SK-N-DZ (cell line): Measurements from ENCODE around the gene THYN1.

ENCODE experiments used
- DNase-seq: peaks from one replicate; pipeline ENCODE4 v3.0.0-alpha.2; 2015; ENCODE audit warnings: low spot score

The THYN1 gene

GRCh38 chr11:134223836-134224709, 29.1 kb downstream of the THYN1 start, which contains the start of the genes NCAPD3 and VPS26B:
Gene NCAPD3 (minus strand): TSS chr11:134223967. CDS start chr11:134223926, 41 bp downstream.
Gene VPS26B (plus strand): TSS chr11:134224671. CDS start chr11:134225123, 452 bp downstream.
- DNase-seq, result peak; percentile 91

GRCh38 chr11:134223121-134223520, 30.0 kb downstream of the THYN1 start:
- no peak for DNase-seq

DNA sequence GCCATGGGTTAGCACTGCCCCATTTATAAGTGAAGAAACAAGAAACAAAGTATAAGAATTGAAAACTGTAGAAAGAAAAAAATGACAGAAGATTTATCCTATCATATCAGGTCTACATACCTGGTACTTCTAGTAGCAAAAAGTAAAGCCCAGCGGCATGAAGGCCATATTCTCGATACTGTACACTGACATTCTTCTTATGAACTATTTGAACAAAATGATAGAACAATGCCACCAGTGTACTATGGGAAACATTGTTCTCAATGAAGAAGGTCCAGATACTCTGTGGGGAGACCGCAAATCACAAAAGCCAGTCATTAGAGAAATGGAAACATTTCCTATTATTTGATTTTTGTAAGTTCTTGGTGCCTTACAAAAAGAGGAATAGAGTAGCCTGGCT, 36.3 kb downstream of the THYN1 start:
- no peak for DNase-seq

DNA sequence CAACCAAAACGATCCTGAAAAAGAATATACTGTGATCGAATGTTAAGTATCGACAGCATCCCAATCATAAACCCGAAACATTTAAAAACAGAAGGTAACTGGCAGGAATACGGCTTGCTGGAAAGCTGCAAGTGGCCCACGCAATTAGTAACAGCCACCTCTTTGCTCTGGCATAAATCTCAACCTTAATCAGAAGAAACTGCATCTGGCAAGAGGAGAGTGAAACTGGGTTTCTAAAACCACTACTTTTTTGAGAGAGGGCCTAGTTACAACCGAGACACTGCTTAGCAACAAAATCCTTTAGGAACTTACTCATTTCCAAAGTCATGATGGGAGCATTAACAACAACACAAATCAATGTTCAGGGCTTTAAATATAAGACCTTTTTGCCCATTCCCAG, 37.3 kb downstream of the THYN1 start:
- no peak for DNase-seq

GRCh38 chr11:134207538-134208239, 45.5 kb downstream of the THYN1 start:
- no peak for DNase-seq

DNA sequence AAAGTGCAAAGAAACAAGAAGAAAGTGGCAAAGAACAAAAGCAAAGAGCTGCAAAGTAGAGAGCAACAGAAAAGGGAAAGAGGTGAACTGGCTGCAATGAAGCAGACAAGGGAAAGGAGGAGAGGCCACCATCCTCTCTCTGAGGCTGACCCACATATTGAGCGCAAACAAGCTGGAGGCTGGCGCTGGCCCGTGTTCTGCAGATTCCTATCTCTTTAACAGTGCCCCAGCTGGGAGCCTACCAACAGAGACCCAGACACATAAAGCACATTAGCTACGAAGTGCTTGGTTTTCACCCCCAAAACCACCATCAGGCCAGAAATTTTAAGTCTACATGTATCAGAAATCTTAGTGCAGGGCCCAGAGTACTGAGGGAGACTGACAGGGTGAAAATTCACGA, 47.0 kb downstream of the THYN1 start:
- no peak for DNase-seq

GRCh38 chr11:134205729-134206128, 47.4 kb downstream of the THYN1 start:
- DNase-seq, result no peak

- DNase-seq, result no peak
Observed at GRCh38 chr11:134202661-134203060, 50.5 kb downstream of the THYN1 start.

GRCh38 chr11:134200688-134201087, 52.5 kb downstream of the THYN1 start:
- no peak for DNase-seq

GRCh38 chr11:134199531-134199930, 53.6 kb downstream of the THYN1 start:
- DNase-seq, result no peak
